Ovary (tissue), 9 donors: ENCODE measurements around the gene WARS2. TPM values are rescaled to one million over a fixed set of nuclear protein-coding genes. Genes with fewer than 3 reads are reported as not detected.
"Not testable (repeated sequence)": the region's sequence is repeated elsewhere in the genome, so short reads cannot be mapped to it uniquely, and the experiment has no call there.

Experiments
- DNase-seq, 5 donors: peaks; one replicate each; pipeline ENCODE4 v3.0.0-alpha.2; 2019 to 2020
- H3K27ac ChIP-seq, 2 donors: fragments of 200-600 bp; one replicate each; pipeline versions ENCODE4 v1.5.1 to v1.8.0; 2019 to 2022
- H3K27me3 ChIP-seq: fragments of 200-600 bp; one replicate; pipeline ENCODE4 v1.8.0; 2022
- H3K36me3 ChIP-seq: fragments of 200-600 bp; sonication (generic); one replicate; pipeline ENCODE4 v1.5.1; 2019
- H3K4me1 ChIP-seq: one replicate; pipeline ENCODE4 v1.8.1; 2013; ENCODE audit warnings: mild to moderate bottlenecking, moderate library complexity; ENCODE audit not compliant: insufficient read depth
- H3K4me3 ChIP-seq: fragments of 200-600 bp; sonication (generic); one replicate; pipeline ENCODE4 v1.5.1; 2017
- H3K9me3 ChIP-seq, 2 donors: fragments of 200-600 bp in 1 of 2; sonication (generic) in 1 of 2; one replicate each; pipeline versions ENCODE4 v1.5.1 to v1.8.1; 2013 to 2019; ENCODE audit warnings: mild to moderate bottlenecking in 1 of 2, moderate library complexity in 1 of 2
- CTCF ChIP-seq, 3 donors: fragments of 450-650 bp in 2 of 3; fragments of 200-600 bp in 1 of 3; IDR thresholded peaks; one replicate each; pipeline versions ENCODE4 v1.5.1 to v1.8.0; 2016 to 2022; ENCODE audit warnings: antibody characterized with exemption in 3 of 3, mild to moderate bottlenecking in 1 of 3
- EP300 ChIP-seq: sonication (generic); formaldehyde crosslinking; IDR thresholded peaks from one replicate; pipeline ENCODE4 v1.6.1; 2017; ENCODE audit warnings: antibody characterized with exemption
- POLR2A ChIP-seq: fragments of 450-650 bp; IDR thresholded peaks from one replicate; pipeline ENCODE4 v1.6.1; 2017; ENCODE audit warnings: antibody characterized with exemption, mild to moderate bottlenecking, moderate library complexity
- WGBS, 3 donors: extraction: QIAGEN DNeasy Blood & Tissue Kit in 1 of 3; methylation state at CpG; one replicate each; pipeline versions ENCODE4 v1.1.5 to v1.1.7; 2013 to 2017; 5-methylcytosine and 5-hydroxymethylcytosine counted together
- intact Hi-C, 4 donors: fragments of 100-400 bp; cut with DNase I; formaldehyde crosslinking; loops; one replicate each; pipeline versions ENCODE4 v1.11.0 to v1.15.1; 2022 to 2023
- polyA plus RNA-seq, 2 donors: library from polyadenylated mRNA; stranded (reverse); fragments of 200-250 nt in 1 of 2; fragments of 350-450 nt in 1 of 2; fragmentation: Illumina TruSeq in 1 of 2; extraction: RNeasy Lipid Tissue Mini Kit (QIAGEN cat#74804) in 1 of 2; gene quantifications; one replicate each; pipeline ENCODE4 v1.2.3, GENCODE V29; 2013 to 2014
- total RNA-seq, 7 donors: library from RNA; depleted of rRNA in 2 of 7; stranded (reverse); fragments of >200 nt in 2 of 7; fragmentation: NEBNext Ultra II Directional in 3 of 7; extraction: Animal tissue kit (Norgen Biotek cat#: 25700) in 3 of 7; gene quantifications; one replicate each; pipeline versions ENCODE4 v1.1.0 to v1.2.4, GENCODE V29; 2016 to 2023
- donor health status: DM: no; HTN: no; CAD: no; lungs with moderate emphysema.
- donor health status: DM: no; HTN: no; CAD: no.
- donor health status: Bipolar disorder and iron deficiency.
- donor health status: DM: yes; HTN: yes; CAD: no.
- donor health status: DM: no; HTN: no; CAD: no.
- donor health status: DM: yes; HTN: yes; CAD: no.

Gene WARS2
- total and polyA plus RNA-seq, 9 donors = 6.1 to 20.3 (median 15.5) TPM

- H3K9me3 ChIP-seq = no peaks in the 10 kb centered on the region
- no peaks in the 10 kb centered on the region for H3K36me3 ChIP-seq
- intact Hi-C loops = no loop called here
- H3K27ac ChIP-seq = no peak overlapping the region
- H3K4me1 ChIP-seq = peaks cover 8% of the 10 kb centered on the region
- H3K27me3 ChIP-seq = no peaks in the 10 kb centered on the region
- WGBS, 3 donors = 9 to 18% (median 9%) methylated on average over 4 of the region's 4 CpGs
- H3K4me3 ChIP-seq = no peak overlapping the region
- DNase-seq = no peak
- TF ChIP-seq POLR2A = no peak
- TF ChIP-seq CTCF (IDR thresholded peaks at IDR 0.05) = no peak
- no peak for TF ChIP-seq EP300
These were observed 20.4 kb upstream of the WARS2 start for GRCh38 chr1:119160866-119161265.

- peaks cover 8% of the 10 kb centered on the region for H3K4me1 ChIP-seq
- H3K9me3 ChIP-seq = no peaks in the 10 kb centered on the region
- TF ChIP-seq POLR2A (no peak), EP300 (no peak), CTCF (IDR thresholded peaks at IDR 0.05) (no peak)
- DNase-seq = no peak
- WGBS, 3 donors = 70 to 73% (median 73%) methylated on average over 2 of the region's 2 CpGs
- H3K27ac ChIP-seq = no peak overlapping the region
- intact Hi-C loops = no loop called here
- H3K27me3 ChIP-seq = no peaks in the 10 kb centered on the region
- H3K36me3 ChIP-seq = no peaks in the 10 kb centered on the region
- no peak overlapping the region for H3K4me3 ChIP-seq
These were observed 20.0 kb upstream of the WARS2 start for GRCh38 chr1:119160409-119160808.

- intact Hi-C loops = no loop called here
- H3K27ac ChIP-seq = no peak overlapping the region
- no peak for DNase-seq
- H3K4me1 ChIP-seq = peaks cover 8% of the 10 kb centered on the region
- no peaks in the 10 kb centered on the region for H3K9me3 ChIP-seq
- WGBS, 3 donors = 16 to 33% (median 31%) methylated on average over 2 of the region's 2 CpGs
- no peaks in the 10 kb centered on the region for H3K36me3 ChIP-seq
- no peaks in the 10 kb centered on the region for H3K27me3 ChIP-seq
- no peak overlapping the region for H3K4me3 ChIP-seq
- TF ChIP-seq EP300 (no peak), CTCF (IDR thresholded peaks at IDR 0.05) (no peak), POLR2A (no peak)
These were observed 19.5 kb upstream of the WARS2 start for GRCh38 chr1:119159966-119160365.

- 22 to 55% (median 27%) methylated on average over 2 of the region's 2 CpGs for WGBS, 3 donors
- peaks cover 8% of the 10 kb centered on the region for H3K4me1 ChIP-seq
- TF ChIP-seq POLR2A (no peak), EP300 (no peak), CTCF (IDR thresholded peaks at IDR 0.05) (no peak)
- no peaks in the 10 kb centered on the region for H3K27me3 ChIP-seq
- no peaks in the 10 kb centered on the region for H3K9me3 ChIP-seq
- no peak for DNase-seq
- H3K4me3 ChIP-seq = no peak overlapping the region
- intact Hi-C loops = no loop called here
- H3K27ac ChIP-seq = no peak overlapping the region
- no peaks in the 10 kb centered on the region for H3K36me3 ChIP-seq
These were observed 18.7 kb upstream of the WARS2 start for GRCh38 chr1:119159111-119159510.

- H3K36me3 ChIP-seq, H3K4me1 ChIP-seq, DNase-seq, H3K9me3 ChIP-seq, H3K4me3 ChIP-seq, intact Hi-C loops, H3K27ac ChIP-seq, H3K27me3 ChIP-seq: not testable (repeated sequence)
- 97 to 100% (median 100%) methylated on average over 6 of the region's 6 CpGs for WGBS, 3 donors
These were observed 16.3 kb upstream of the WARS2 start for GRCh38 chr1:119156761-119157160.

- not testable (repeated sequence) for DNase-seq, H3K36me3 ChIP-seq
These were observed 14.6 kb upstream of the WARS2 start for GRCh38 chr1:119155069-119155468.

More at GRCh38 chr1:119155069-119155468, 14.6 kb upstream of the WARS2 start:
- 96 to 97% (median 96%) methylated on average over 4 of the region's 4 CpGs for WGBS, 3 donors
- H3K27me3 ChIP-seq, H3K9me3 ChIP-seq, H3K4me3 ChIP-seq, H3K27ac ChIP-seq, intact Hi-C loops, H3K4me1 ChIP-seq: not testable (repeated sequence)
